HG02588 (cell line): Measurements from ENCODE around the gene ELOA2.
"Not testable (repeated sequence)": the region's sequence is repeated elsewhere in the genome, so short reads cannot be mapped to it uniquely, and the experiment has no call there.

Source experiments
- ATAC-seq: cut with Tn5 transposase; IDR thresholded peaks from one replicate; pipeline ENCODE4 v1.9.1; 2021; ENCODE audit warnings: mild to moderate bottlenecking, moderate library complexity; ENCODE audit not compliant: unreplicated experiment

Gene ELOA2

GRCh38 chr18:47022821-47023220 is 12.6 kb downstream of the ELOA2 start:
- not testable (repeated sequence) for ATAC-seq

- ATAC-seq: not testable (repeated sequence)
Measured at GRCh38 chr18:47020757-47021156, 14.7 kb downstream of the ELOA2 start.

GRCh38 chr18:47019870-47020269 is 15.6 kb downstream of the ELOA2 start:
- not testable (repeated sequence) for ATAC-seq
